Measurements from ENCODE around the gene ITIH4. TPM values are rescaled to one million over a fixed set of nuclear protein-coding genes. Genes with fewer than 3 reads are reported as not detected.

Gene ITIH4
- total and polyA plus RNA-seq, 4 donors = 4.5 to 33.8 (median 12.0) TPM

GRCh38 chr3:52774901-52775864, 55.3 kb downstream of the ITIH4 start:
- H3K9me3 ChIP-seq (ENCODE audit: control insufficient read depth in 4 of 4, insufficient read depth in 3 of 4, low read length in 3 of 4) = peaks cover 0 to 2% (median 0%) of the 10 kb centered on the region in 4 donors
- peaks cover 0 to 2% (median 0%) of the 10 kb centered on the region in 5 donors for H3K4me1 ChIP-seq (ENCODE audit: control insufficient read depth in 5 of 5, insufficient read depth in 5 of 5, low read length in 5 of 5)
- no peak for ATAC-seq (ENCODE audit: insufficient read depth, low FRiP score)
- H3K27me3 ChIP-seq (ENCODE audit: control insufficient read depth in 3 of 3, insufficient read depth in 3 of 3, low read length in 2 of 3) = no peaks in the 10 kb centered on the region
- no peak overlapping the region for H3K4me3 ChIP-seq
- H3K36me3 ChIP-seq (ENCODE audit: control insufficient read depth in 4 of 4, insufficient read depth in 4 of 4, low read length in 4 of 4) = no peaks in the 10 kb centered on the region
- DNase-seq = peak in 1 of 3 donors; percentile 13
- H3K9ac ChIP-seq (ENCODE audit: insufficient read depth in 1 of 2, low read length in 2 of 2) = no peak overlapping the region
- no peak for TF ChIP-seq CTCF (IDR thresholded peaks at IDR 0.05; ENCODE audit: control extremely low read depth, extremely low read depth)
- H3K27ac ChIP-seq (ENCODE audit: low read depth in 1 of 2, low read length in 1 of 2) = no peak overlapping the region
- WGBS, 2 donors = 35 to 57% methylated on average over 6 of the region's 6 CpGs

GRCh38 chr3:52774066-52774713, 56.3 kb downstream of the ITIH4 start:
- DNase-seq (no peak), ATAC-seq (ENCODE audit: insufficient read depth, low FRiP score) (no peak)
- 78 to 86% methylated on average over 8 of the region's 8 CpGs for WGBS, 2 donors
- Histone ChIP-seq H3K9ac (ENCODE audit: insufficient read depth in 1 of 2, low read length in 2 of 2) (no peak overlapping the region), H3K9me3 (ENCODE audit: control insufficient read depth in 4 of 4, insufficient read depth in 3 of 4, low read length in 3 of 4) (peaks cover 0 to 2% (median 0%) of the 10 kb centered on the region in 4 donors), H3K27ac (ENCODE audit: low read depth in 1 of 2, low read length in 1 of 2) (no peak overlapping the region), H3K27me3 (ENCODE audit: control insufficient read depth in 3 of 3, insufficient read depth in 3 of 3, low read length in 2 of 3) (no peaks in the 10 kb centered on the region), H3K36me3 (ENCODE audit: control insufficient read depth in 4 of 4, insufficient read depth in 4 of 4, low read length in 4 of 4) (no peaks in the 10 kb centered on the region), H3K4me3 (no peak overlapping the region), H3K4me1 (ENCODE audit: control insufficient read depth in 5 of 5, insufficient read depth in 5 of 5, low read length in 5 of 5) (peaks cover 0 to 9% (median 4%) of the 10 kb centered on the region in 5 donors)
- no peak for TF ChIP-seq CTCF (IDR thresholded peaks at IDR 0.05; ENCODE audit: control extremely low read depth, extremely low read depth)

DNA sequence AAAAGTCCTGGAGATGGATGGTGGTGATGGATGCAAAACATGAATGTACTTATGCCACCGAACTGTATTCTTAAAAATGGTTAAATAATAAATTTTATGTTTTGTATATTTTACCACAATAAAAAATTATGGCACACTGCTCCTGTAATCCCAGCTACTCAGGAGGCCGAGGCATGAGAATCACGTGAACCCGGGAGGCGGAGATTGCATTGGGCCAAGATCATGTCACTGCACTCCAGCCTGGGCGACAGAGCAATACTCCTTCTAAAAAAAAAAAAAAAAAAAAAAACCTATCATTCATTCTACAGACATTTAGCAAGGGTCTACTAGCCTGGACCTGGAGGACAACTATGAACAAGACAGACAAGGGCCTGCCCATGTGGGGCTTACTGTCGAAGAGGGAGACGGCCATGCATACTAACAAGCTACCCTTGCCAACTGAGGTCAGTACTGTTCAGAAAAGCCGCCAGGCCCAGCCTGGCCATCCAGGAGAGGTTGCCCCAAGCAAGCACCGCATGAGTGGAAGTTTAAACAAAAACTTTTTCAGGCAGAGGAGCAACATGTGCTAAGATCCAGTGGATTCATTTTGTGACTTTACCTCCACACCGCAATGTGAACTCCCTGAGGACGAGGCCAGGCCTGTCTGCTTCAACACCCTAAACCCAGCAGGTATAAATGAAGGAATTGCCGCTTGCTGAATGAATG, 57.0 kb downstream of the ITIH4 start:
- WGBS, 2 donors = 94 to 96% methylated on average over 13 of the region's 13 CpGs
- ATAC-seq (ENCODE audit: insufficient read depth, low FRiP score) = no peak

More for the DNA sequence above, 57.0 kb downstream of the ITIH4 start:
- Histone ChIP-seq H3K9me3 (ENCODE audit: control insufficient read depth in 4 of 4, insufficient read depth in 3 of 4, low read length in 3 of 4) (peaks cover 0 to 2% (median 0%) of the 10 kb centered on the region in 4 donors), H3K4me1 (ENCODE audit: control insufficient read depth in 5 of 5, insufficient read depth in 5 of 5, low read length in 5 of 5) (peaks cover 0 to 9% (median 4%) of the 10 kb centered on the region in 5 donors), H3K36me3 (ENCODE audit: control insufficient read depth in 4 of 4, insufficient read depth in 4 of 4, low read length in 4 of 4) (no peaks in the 10 kb centered on the region), H3K27me3 (ENCODE audit: control insufficient read depth in 3 of 3, insufficient read depth in 3 of 3, low read length in 2 of 3) (no peaks in the 10 kb centered on the region), H3K4me3 (no peak overlapping the region), H3K27ac (ENCODE audit: low read depth in 1 of 2, low read length in 1 of 2) (no peak overlapping the region), H3K9ac (ENCODE audit: insufficient read depth in 1 of 2, low read length in 2 of 2) (no peak overlapping the region)
- DNase-seq = no peak
- no peak for TF ChIP-seq CTCF (IDR thresholded peaks at IDR 0.05; ENCODE audit: control extremely low read depth, extremely low read depth)

All from lung (tissue), 12 donors.